ENCODE measurements around the gene RBBP8NL.

Gene RBBP8NL

DNA sequence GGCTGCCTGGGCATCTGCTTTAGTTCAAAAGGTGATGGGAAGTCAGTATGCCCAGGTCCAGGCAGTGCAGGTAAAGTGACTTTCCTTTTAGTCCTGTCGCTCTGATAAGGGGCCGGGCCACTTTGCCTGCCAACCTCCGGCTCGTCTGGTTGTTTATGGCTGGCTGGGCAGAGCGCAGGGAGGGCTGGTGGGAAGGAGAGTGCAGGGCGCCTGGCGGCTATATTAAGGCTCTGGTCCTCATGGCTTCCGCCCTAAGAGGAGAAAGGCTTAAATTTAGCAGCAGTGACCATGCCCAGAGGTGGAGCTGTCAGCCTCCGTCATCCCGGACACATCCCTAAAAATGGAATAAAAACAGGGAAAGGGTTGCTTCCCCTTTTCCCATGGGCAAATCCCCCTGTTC is 33.8 kb upstream of the RBBP8NL start:
- DNase-seq (ENCODE audit: low read depth) = no peak

- no peak for DNase-seq (ENCODE audit: low read depth)
Observed at GRCh38 chr20:62460678-62461077, 33.3 kb upstream of the RBBP8NL start.

- DNase-seq (ENCODE audit: low read depth) = no peak
Observed at GRCh38 chr20:62459488-62459887, 32.1 kb upstream of the RBBP8NL start.

- no peak for DNase-seq (ENCODE audit: low read depth)
Observed at GRCh38 chr20:62458275-62459251, 31.2 kb upstream of the RBBP8NL start.

DNA sequence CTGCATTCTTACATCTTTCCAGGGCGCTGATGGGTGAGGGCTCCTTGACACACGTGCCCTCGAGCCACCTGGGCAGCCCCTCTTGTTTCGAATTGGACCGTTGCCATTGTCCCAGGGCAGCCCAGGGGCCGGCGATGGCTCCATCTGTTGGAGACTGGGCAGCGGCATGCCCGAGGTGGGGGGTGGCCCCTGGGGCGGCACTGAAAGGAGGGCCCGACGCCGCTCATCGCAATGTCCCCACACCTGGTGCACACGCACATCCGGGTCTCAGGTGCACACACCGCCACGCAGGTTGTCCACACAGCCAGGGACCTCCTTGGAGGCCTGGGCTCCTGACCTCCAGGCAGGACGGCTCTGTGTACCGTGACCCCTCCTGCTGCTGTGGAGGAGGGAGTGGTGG is 30.5 kb upstream of the RBBP8NL start:
- DNase-seq (ENCODE audit: low read depth) = no peak

- no peak for DNase-seq (ENCODE audit: low read depth)
Observed at GRCh38 chr20:62457098-62457497, 29.8 kb upstream of the RBBP8NL start.

DNA sequence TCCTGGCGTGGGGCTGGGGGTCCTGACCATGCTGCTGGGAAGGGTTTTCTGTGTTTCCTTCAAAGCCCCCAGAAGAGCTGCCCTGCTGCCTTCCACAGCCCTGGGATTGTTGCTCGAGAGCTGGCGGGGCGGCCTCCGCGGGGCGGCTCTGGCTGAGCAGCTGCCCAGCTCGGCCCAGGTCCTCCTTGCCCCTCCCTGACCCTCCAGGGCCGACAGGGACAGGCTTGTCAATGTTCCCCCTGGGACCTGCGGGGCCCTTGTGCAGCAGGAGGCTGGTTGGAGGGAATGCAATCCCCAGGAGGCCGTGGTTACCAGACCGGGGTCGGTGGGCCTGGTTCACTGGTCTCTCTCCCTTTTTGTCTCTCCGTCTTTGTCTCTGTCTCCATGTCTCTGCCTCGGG is 28.6 kb upstream of the RBBP8NL start:
- no peak for DNase-seq (ENCODE audit: low read depth)

- DNase-seq (ENCODE audit: low read depth) = no peak
Observed at GRCh38 chr20:62454904-62455636, 27.7 kb upstream of the RBBP8NL start.

- DNase-seq (ENCODE audit: low read depth) = no peak
Observed at GRCh38 chr20:62453186-62453808, 26.0 kb upstream of the RBBP8NL start.

DNA sequence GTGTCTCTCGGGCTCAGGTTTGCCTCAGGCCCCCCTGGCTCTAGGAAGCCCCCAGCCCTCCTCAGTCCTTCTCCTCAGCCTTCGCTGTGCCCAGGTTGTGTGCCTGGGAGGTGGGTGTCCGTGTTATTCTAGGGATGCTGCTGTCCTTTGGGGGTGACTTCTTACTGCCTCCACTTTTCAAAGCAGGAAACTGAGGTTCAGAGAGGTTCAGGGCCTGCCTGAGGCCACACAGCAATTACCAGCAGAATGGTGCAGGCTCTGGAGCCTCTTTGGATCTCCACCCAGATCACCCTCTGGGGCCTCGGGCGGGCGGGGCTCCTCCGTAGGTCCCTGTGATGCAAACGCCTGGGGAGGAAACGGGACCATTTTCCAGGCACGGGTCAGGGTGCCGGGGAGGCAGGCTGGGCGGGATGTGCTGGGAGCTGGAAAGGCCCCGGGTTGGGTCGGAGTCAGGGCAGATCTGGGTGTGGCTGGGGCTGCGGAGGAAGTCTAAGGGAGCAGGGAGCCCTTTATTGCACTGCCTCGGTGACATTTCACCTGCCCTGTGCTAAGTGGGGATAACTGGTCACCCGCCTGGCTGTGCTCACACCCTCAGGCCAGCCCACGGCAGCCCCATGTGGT is 25.2 kb upstream of the RBBP8NL start:
- no peak for DNase-seq (ENCODE audit: low read depth)

- no peak for DNase-seq (ENCODE audit: low read depth)
Observed at GRCh38 chr20:62451970-62452369, 24.6 kb upstream of the RBBP8NL start.

DNA sequence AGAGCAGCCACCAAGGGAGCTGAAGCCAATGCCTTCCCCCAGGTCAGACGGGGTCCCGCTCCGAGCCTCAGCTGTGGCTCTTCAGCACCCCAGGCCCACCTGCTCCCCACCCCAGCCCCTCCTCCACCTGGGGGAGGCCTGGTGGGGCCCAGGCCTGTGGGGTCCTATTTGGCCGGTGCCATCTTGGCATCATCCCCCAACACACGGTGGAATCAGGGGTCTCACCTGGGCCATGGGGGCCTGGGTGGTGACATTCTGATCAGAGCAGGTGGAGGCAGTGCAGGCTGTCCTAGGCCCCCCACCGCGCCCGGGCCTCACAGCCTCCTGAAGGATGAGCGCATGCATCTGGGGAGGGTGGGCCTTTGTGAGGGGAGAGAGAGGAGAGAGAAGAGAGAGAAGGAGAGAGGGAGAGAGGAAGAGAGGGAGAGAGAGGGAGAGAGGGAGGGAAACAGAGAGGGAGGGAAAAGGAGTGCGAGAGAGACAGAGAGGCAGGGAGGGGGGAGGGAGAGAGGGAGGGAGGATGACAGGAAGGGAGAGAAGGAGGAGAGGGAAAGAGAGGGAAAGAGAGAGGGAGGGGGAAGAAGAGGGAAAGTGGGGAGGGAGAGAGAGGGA is 23.9 kb upstream of the RBBP8NL start:
- DNase-seq (ENCODE audit: low read depth) = no peak

- DNase-seq (ENCODE audit: low read depth) = no peak
Observed at GRCh38 chr20:62449951-62450691, 22.8 kb upstream of the RBBP8NL start.

GRCh38 chr20:62448788-62449187 is 21.4 kb upstream of the RBBP8NL start:
- DNase-seq (ENCODE audit: low read depth) = no peak

DNA sequence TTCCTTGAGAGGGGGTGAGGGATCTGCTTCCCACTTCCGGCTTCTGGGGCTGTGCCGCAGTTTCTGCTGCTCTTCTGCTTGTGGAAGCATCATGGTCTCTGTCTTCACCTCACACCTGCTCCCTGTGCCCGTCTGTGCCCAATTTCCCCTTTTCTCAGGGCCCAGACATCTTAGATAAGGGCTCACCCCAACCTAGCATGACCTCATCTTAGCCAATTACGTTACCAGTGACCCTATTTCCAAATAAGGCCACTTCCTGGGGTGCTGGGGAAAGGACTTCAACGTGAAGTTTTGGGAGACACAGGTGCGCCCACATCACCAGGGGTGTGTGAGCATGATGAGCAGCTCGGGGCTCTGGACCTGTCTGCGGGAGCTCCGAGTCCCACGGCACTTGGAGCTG is 20.7 kb upstream of the RBBP8NL start:
- DNase-seq (ENCODE audit: low read depth) = no peak

DNA sequence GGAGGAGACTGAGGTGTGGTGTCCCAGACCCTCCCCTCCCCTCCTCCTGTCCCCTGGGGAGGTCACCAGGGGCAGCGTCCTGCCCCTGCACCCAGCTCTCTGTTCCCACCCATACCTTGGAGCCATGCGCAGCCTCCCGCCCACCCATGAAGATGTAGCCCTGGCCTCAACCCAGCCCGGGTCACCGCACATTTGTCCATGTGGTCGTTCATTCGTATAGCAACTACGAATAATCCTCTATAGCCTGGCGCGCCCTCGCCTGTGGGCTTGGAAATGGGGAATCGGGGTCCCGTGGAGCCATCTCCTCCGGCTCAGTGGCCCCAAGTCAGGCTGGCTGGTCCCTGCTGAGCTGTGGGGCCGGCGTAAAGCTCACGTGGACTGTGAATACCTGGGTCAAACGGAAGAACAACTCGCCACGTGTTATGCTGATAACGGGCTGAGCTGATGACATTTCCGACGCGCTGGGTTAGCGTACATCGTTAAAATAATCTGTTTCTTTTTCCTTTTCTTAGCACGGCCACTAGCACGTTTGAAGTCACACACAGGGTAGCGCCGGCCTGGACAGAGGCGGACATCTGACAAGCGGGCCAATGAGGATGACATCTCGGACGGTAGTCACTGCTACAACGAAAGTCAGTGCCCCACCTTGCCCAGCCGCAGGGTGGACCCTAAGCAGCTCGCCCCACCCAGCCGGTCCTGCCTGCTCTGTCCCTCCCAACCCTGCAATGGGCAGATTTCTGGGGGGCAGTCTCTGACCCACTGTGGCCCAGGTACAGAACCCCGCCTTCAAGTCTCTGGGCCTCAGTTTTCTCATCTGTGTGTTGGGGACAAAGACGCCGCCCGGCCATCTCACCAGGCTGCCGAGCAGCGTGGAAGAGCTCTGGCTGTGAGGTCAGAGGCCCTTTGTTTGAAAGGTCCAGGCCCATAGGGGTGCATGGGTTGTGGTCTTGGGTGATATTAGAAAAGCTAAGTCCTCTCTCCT is 19.8 kb upstream of the RBBP8NL start:
- no peak for DNase-seq (ENCODE audit: low read depth)

GRCh38 chr20:62446481-62446880 is 19.1 kb upstream of the RBBP8NL start:
- DNase-seq (ENCODE audit: low read depth) = no peak

DNA sequence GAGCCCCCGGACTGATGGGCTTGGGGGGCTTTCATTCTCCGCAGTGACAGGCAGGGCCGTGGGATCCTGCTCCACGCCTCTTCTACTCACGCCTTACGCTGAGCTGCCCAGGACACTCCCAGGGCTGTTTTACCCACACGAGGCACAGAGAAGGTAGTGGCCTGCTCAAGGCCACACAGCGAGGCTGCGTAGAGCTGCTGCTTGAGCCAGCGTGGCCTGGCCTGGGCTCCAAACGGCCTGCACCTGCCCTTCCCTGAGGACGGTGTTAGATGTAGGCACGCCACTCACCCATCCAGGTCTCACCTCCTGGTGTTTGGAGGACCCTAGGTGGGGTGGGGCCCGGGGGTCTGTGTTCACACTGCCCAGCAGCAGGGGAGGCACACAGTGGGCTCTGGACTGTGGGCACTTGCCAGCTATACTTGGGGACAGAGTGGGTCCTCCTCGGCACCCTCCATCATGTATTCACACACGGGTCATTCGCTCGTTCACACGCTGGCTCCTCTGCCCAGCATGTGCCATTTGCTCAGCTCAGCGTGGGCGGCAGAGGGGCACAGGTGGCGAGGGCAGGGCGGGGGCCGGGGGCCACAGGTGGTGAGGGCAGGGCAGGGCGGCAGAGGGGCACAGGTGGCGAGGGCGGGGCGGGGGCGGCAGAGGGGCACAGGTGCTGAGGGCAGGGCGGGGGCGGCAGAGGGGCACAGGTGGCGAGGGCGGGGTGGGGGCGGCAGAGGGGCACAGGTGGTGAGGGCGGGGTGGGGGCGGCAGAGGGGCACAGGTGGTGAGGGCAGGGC is 18.4 kb upstream of the RBBP8NL start:
- DNase-seq (ENCODE audit: low read depth) = no peak

DNA sequence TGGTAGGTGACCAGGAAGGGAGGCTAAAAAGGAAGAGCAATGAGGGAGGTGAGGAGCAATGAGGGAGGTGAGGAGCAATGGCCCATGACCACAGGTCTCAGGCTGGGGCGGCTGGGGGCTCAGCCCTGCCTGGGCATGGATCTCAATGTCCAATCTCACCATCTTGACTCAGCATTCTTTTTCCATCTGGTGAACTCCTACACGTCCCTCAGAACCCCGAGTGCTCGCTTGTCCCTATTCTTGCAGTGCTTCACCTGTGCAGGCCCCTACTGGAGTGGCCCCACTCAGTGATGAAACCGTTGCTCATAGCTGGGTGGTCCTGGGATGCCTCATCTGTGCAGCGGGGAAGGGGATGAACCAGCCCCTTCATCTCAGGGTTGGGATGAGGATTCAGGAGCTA is 16.9 kb upstream of the RBBP8NL start:
- no peak for DNase-seq (ENCODE audit: low read depth)
